DMS79 treated with DMSO at 0.1 percent for 48 hours (cell line): ENCODE results near the gene PLD1.
"Not testable (repeated sequence)": the region's sequence is repeated elsewhere in the genome, so short reads cannot be mapped to it uniquely, and the experiment has no call there.

ENCODE experiments used
- DNase-seq: peaks from one replicate; lab custom pipeline; 2025; lab: John Stamatoyannopoulos, UW

Gene PLD1

DNA sequence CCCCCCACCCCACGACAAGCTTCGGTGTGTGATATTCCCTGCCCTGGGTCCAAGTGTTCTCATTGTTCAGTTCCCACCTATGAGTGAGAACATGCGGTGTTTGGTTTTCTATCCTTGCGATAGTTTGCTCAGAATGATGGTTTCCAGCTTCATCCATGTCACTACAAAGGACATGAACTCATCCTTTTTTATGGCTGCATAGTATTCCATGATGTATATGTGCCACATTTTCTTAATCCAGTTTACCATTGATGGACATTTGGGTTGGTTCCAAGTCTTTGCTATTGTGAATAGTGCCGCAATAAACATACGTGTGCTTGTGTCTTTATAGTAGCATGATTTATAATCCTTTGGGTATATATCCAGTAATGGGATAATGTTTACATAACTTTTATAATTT is 4.4 kb upstream of the PLD1 start:
- not testable (repeated sequence) for DNase-seq

DNA sequence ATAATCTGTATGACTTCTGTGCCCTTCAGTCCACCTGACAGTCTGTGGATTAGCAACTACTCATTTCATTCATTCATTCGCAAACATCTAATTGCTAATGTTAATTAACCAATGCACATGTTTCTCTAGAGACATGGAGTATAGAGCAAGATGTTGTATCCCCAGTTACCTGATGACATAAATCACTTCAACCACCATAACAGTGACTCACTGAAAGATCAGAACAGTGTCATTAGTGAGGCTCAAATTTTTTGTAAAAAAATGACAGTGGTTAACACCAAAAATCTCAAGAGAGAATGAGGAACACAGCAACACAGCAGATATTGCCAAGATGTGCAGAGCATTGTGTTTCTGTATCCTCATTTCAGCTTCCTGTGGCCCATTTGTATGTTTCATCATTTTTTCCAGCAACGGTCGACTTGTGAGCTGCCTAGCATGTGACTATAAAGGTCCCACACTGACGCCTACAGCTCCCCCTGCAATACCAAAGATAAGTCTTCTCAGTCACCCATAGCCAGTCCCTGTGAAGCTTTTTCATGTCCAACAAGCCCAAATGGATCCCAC is 3.7 kb upstream of the PLD1 start:
- DNase-seq: no peak

DNA sequence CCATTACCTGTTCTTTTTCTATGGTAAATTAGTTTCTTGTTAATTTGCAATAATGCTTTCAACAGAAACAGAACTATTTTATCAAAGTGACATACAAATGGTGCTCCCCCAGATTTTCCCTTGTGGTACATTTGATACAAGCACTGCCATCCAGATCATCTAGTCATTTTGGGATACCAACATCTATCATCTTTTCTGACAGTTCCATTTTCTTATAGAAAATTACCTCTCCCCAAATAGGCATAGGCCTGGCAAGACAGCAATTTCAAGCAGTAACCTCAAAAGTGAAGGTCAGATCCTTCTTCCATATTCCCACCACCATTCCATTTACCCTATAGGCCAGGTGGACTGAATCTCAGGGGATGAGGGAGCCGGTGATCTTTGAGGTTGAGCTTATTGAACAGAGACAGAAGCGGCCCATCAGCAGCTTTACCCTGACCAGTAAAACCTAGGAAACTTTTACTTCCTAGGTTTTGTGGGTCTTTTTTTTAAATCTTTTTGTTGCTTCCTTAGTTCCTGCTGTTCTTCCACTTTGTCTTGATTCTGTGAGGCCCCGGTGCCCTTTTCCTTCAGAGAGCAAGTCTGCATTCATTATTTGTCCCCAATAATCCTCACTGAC is 3.1 kb upstream of the PLD1 start:
- no peak for DNase-seq

DNA sequence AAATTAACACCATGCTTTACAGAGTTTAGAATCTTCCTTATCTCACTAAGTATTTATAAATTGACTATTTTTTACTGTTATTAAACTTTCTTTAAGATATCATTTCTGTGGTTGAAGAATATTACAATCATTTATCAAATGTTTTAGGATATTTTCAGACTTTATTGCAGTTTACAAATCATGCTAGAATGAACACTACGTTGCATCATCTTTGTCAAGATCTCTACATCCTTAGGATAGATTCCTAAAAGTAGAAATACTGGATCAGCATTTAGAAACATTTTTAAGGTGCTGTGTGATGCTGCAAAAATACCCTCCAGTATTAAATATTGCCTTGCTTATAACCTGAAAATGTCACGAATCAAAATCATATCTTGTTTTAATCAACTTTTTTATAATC is 2.5 kb upstream of the PLD1 start:
- DNase-seq: no peak

DNA sequence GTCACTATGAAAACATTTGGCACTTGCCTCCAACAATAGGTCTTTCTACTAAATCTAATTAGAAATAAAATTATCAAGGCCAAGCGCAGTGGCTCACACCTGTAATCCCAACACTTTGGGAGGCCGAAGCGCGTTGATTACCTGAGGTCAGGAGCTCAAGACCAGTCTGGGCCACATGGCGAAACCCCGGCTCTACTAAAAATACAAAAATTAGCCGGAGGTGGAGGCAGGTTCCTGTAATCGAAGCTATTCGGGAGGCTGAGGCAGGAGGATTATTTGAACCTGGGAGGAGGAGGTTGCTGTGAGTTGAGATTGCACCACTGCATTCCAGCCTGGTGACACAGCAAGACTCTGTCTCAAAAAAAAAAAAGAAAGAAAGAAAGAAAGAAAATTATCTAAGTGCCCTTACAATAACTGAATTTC is 1.6 kb upstream of the PLD1 start:
- DNase-seq: no peak

DNA sequence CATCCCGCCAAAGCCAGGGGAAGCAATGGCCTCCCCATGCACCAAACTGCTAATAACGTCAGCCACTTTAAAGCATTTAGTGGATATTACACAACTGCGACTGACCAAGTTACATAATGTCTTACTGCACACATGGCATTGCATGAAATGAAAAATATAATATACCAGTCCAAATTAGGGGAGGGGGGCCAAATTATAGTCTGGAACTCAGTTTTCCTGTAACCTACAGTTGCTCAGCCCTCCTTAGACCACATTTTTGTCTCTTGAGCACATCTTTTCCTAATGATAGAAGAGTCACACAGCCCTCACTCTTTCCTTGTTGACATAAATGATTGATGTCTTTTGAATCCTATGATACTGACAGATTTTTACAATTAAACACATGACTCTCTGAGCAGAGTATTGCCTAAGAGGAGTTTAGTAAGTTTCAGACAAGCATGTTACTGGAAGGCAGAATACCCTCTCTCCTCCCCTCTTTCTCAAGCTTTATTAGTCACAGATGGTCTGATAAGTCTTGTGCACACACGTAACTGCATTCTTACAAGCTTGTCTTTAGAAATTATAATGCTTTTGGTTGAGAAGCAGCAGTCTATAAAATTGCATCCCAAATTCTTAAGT is 1.1 kb upstream of the PLD1 start:
- DNase-seq: no peak

DNA sequence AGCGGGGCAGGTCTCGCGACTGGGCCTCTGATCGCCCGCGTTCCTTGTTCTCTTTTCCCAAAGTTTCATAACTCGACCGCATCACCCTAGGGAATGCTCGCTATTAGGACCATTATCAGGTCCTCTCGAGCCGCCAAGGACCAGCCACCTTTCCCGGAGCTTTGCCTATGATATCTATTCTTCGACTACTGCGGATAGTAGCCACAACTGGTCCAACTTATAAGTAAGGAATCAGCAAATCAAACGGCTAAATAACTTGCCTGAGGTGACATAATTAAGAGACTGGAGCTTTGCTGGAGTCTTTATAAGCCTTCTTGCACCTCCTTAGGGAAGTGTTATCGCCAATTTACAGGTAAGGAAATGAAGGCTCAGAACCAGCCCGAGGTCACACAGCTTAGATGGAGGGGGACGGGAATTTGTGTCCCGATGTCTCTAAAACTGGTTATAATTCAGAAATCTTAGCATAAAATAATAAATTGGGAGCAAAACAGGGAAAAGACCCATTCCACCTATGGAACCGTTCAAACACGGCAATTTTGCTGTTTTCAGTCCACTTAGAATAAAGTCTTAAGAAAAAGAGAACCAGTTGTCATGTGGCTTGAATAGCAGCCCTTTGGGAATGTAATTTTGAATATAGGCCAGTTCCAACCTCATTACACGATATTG is 479 bp upstream of the PLD1 start:
- peak; percentile 13 for DNase-seq

DNA sequence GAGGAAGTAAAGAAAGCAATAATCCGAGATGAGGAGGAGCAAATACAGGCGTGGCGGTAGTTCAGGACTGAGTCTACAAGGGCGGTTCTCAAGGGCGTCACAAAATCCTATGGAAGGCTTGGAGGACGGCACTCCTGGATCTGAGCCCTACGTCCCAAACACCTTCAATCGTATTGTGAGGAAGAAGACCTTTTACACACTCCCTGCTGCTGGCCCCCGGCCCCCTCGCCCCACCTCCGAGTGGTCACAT is 747 bp downstream of the PLD1 start:
- DNase-seq: no peak

DNA sequence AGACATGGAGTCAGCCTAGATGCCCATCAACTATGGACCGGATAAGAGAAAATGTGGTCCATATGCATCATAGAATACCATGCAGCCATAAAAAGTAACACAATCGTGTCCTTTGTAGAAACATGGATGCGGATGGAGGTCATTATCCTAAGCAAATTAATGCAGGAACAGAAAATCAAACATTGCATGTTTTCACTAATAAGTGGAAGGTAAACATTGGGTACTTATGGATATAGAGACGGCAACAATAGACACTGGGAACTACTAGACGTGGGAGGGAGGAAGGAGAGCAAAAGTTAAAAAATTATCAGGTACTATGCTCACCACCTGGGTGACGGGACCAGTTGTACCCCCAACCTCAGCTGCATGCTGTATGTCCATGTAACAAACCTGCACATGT is 2.5 kb downstream of the PLD1 start:
- DNase-seq: no peak

DNA sequence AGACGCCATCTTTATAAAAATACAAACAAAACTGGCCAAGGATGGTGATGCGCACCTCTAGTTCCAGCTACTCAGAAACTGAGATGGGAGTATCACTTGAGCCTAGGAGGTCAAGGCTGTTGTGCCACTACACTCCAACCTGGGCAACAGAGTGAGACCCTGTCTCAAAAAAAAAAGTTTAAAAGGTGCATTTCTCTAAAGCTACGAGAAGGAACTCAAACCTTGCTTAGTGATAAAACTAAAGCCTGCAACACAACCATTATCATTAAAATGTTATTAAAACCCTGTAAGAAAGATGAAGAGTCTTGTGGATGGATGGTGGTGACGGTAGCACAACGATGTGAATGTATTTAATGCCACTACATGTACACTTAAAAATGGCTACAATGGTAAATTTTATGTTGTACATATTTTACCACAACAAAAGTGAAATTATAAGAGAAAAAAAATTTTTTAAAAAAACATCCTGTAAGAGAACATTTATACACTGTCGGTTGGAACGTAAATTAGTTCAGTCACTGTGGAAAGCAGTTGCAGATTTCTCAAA is 3.1 kb downstream of the PLD1 start:
- no peak for DNase-seq

DNA sequence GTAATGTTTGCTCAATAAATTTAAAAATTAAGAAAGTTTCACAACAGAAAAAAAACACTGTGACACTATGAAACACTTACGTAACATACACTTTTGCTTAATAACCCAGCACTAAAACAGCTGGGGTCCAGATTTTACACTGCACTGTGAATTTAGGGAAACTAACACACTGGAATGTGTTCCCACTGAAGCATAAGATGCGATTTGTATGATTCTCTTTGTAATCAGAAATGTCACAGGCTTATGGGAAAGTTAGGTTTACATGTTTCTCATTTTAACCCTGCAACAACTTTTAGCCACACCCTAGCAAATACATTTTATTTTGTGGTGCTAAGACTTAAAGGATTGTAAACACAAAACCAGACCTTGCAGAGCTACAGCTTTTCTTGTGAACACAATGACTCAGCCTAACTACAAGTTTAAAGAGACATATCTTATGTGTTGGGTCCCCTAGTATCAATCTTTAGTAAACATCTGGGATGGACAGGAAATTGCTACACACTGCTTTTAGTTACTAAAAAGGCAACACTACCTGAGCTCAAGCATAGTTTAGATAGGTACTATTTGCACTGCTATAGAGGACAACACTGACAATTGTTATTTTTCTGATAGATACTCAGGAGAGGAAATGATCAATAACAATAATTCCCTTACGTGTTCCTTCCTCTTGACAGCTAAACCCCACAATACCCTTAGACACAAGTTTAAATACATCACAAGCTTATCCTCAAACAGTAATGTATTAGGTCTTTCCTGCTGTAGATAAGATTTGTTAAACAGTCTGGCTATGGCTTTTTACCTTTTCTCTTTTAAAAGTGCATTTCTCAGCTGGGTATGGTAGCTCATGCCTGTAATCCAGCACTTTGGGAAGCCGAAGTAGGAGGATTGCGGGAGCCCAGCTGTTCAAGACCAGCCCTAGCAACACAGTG is 3.8 kb downstream of the PLD1 start:
- no peak for DNase-seq

DNA sequence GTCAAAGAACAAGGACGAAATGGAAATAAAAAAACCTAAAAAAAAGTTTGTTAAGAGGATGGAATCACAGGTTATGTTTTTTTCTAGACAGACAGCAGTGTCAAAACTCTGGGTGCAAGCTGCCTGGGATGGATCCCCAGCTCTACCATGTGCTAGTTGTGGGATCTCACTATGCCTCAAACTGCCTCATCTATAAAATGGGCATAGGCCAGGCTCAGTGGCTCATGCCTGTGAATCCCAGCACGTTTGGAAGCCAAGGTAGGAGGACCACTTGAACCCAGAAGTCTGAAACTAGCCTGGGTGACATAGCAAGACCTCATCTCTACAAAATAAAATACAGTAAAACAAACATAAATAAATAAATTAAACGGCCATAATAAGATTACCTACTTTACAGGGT is 4.6 kb downstream of the PLD1 start:
- no peak for DNase-seq

DNA sequence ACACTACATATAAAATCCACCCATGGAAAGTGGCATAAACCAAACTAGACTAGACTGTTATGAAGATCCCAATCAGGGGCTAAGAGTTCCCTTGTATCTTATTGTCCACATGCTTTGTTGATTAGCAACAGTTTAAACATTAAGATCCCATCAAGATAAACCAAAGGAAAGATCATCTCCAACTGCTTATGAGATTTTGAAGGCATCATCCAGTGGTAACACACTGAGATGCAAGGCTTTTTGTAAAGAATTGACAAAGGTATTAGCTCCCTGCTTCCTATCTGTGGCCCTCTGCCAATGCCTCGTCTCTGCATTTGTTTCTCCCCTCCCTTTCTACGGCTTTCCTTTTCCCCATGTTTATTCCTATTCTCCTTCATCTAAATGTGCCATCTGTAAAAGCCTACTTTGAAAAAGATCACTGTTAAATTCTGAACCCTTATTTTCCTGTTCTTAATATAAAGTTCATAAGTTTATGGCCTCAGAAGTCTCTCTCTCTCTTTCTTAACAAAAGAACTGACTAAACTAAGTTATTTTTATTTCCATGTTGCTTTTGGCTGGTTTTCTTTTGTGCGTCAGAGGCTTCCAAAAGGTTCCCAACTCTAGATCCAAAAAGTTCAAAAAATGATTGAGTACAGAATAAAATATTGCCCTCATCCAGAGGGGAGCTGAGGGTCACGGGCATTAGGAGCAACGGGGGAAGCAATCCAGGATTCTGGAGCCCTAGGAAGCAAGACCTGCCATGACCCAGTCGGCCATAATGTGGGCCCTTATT is 5.5 kb downstream of the PLD1 start:
- no peak for DNase-seq

DNA sequence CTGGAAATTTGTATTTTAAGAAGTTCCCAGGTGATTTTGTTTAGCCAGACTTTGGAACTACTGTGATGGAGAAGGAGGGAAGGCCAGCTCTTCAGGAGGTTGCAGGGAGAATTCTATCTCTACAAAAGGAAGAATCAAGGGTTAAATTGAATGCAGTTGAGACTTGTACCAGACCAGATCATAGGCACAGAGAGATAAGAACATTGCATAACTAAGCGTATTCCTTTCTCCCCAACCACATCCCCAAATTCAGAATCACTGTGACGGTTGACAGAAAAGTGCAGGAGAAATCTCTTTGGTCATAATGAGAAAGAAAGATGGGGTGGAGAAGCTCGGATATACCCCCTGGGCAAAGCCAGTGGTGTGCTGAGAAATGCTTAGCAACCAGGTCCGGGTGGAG is 7.2 kb downstream of the PLD1 start:
- no peak for DNase-seq

DNA sequence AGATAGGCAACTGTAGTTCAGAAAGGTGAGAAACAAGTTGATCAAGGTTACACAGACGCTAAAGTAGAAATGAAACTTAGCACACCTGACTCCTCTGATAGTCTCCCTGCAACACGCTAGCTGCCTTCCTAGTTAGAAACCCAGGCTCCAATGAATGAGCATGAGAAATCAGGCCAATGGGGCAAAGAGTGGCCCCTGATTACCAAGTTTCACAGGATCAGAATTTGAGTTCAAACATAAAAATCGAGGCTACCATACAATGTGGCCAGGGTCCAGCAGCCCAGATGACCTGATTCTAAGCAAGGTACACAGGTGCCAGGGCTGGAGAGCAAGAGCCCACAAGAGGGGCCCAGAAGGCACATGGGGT is 7.7 kb downstream of the PLD1 start:
- no peak for DNase-seq

DNA sequence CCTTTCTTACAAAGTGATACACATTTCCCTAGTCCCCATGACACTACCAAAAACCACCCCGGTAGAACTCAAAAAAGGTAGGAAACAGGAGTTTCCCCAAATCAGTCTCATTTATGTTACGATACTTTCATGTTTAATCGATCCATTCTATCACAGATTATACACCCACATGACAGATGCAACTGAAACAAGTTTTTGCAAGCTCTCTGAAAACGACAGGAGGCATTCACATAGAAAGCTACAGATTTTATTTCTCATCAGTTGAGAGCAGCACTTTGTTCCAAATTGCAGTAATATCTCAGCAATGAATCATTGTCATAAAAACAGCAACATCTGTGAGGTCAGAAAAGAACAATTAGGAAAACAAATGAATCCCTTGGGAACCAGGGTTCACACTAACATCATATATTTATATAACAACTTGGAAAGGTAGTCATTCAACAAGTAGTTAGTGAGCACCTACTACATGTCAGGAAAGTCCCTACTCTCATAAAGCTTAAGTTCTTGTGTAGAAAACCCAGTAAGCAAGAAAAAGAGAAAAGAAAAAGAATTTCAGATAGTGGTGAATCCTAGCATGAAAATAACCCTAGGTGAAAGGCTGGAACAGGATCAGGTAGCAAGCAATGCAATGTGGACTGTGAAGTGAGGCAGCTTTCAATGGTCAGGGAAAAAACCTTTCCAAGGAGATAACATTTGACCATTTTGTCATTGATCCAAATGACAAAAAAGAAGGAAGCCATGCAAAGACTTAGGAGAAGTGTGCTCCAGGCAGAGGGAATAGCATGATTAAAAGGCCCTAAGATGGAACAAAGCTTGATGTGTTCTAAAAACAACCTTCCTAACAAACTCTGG is 8.3 kb downstream of the PLD1 start:
- DNase-seq: no peak

DNA sequence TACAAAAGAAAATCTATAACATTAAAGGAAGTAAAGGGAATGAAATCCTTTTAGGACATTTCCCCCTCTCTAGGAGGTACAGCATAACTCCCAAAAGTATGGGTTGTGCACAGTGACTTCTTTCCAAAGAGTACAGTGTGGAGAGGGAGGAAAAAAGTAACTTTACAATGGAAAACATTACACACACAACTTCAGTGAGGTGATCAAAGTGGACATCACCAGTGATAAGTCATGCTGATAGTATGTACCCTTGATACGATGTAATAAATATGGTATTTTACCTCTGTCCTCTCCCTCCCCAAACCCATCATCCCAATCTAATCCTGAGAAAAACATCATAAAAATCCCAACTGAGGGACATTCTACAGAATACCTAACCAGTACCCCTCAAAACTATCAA is 10.8 kb downstream of the PLD1 start:
- DNase-seq: no peak

DNA sequence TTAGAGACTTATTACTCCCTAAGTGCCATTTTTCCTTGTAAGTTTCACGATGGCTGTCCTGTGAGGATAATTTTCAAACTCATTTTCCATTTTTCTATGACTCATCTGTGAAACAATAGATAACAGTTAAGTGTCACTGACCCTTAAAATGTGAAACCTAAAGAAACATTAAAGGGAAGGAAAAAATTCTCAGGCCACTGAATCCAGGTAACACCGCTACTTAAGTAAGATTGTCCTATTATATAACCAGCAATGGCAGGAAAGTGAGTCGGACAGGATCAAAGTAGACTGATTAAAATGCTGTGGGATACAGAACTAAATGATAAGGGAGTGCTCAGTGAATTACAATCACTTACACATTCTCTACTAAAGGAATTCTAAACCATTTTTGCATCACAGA is 12.4 kb downstream of the PLD1 start:
- no peak for DNase-seq

DNA sequence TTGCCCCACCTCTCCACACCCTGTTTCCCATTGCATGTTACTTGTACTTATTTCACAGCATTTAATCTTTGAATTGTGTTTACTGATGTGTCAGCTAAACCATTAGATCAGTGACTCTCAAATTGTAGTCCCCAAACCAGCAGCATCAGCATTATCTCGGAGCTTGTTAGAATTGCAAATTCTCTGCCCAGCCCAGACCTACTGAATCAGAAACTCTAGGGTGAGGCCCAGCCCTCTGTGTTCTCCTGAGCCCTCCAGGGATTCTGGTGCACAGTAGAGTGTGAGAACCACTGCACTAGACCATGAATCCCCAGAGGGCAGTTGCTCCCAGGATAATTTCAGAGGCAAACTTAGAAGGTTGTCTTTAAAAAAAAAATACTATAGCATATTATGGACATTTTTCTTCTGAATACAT is 13.0 kb downstream of the PLD1 start:
- no peak for DNase-seq

DNA sequence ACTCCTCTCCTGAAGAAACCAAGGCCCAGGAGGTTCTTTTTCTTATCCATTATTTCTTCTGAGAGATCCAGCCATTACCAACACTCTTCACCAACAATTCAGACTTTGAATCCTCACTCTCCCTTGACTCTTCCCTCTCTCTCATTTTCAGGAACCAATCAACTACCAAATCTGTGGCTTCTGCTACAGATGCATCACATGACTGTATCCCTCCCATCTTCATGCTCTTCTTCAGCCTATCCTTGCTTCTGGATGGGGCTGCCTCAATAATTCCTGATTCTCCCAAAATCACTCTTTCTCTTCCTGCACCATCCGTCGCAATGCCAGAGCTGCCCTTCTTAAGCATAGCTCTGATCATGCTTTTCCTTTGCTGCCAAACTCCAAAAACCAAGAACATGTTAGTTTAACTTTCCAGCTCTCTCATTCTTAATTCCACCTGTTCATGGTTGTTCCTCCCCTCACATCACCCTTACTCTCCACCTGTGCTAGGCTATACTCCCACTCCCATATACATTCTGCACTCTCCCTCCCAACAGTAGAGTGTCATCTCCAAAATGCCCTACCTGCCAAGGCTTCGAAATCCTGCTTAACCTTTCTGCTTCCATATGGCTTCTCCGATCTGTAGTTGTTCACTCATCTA is 13.5 kb downstream of the PLD1 start:
- DNase-seq: no peak
